Caki2 (cell line): Measurements from ENCODE around the gene IRF6. TPM values are rescaled to one million over a fixed set of nuclear protein-coding genes. Genes with fewer than 3 reads are reported as not detected.

Experiments
- DNase-seq: peaks from one replicate; pipeline ENCODE4 v3.0.0-alpha.2; 2015; ENCODE audit warnings: low read depth
- in situ Hi-C: cut with HindIII; loops from 2 replicates; pipeline ENCODE4 v1.10.0; 2016; ENCODE audit warnings: low sequenced_read_pairs, low pct_unique_long_range_greater_than_20kb, mixed read lengths
- total RNA-seq: library from RNA; depleted of rRNA; stranded (reverse); fragments of >200 nt; shearing (Covaris generic); gene quantifications from 2 replicates; pipeline ENCODE4 v1.2.3, GENCODE V29; 2014; ENCODE audit warnings: low replicate concordance; rRNA removed

IRF6 gene
- not detected in 2 replicates for total RNA-seq

GRCh38 chr1:209805875-209806760 is at the start of gene IRF6:
Gene IRF6 (minus strand): TSS chr1:209806142. CDS start chr1:209801413, 4,729 bp downstream.
- DNase-seq: no peak
- in situ Hi-C loops: no loop called here

- in situ Hi-C loops: loop anchor here (25.0 kb wide), 1 partner anchor 132 kb away; no protein-coding TSS in a partner anchor
- no peak for DNase-seq
Measured at GRCh38 chr1:209855623-209856022, 49.7 kb upstream of the IRF6 start.

GRCh38 chr1:209855006-209855405 is 49.1 kb upstream of the IRF6 start:
- in situ Hi-C loops: loop anchor here (25.0 kb wide), 1 partner anchor 132 kb away; no protein-coding TSS in a partner anchor
- DNase-seq: no peak

- no peak for DNase-seq
- in situ Hi-C loops: loop anchor here (25.0 kb wide), 1 partner anchor 133 kb away; no protein-coding TSS in a partner anchor
Measured at GRCh38 chr1:209854196-209854595, 48.3 kb upstream of the IRF6 start.

- in situ Hi-C loops: loop anchor here (25.0 kb wide), 1 partner anchor 134 kb away; no protein-coding TSS in a partner anchor
- DNase-seq: no peak
Measured at GRCh38 chr1:209853676-209854075, 47.7 kb upstream of the IRF6 start.

GRCh38 chr1:209850342-209850979 is 44.5 kb upstream of the IRF6 start:
- DNase-seq: peak; percentile 49
- in situ Hi-C loops: loop anchor here (25.0 kb wide), 1 partner anchor 137 kb away; no protein-coding TSS in a partner anchor

GRCh38 chr1:209849388-209849787 is 43.4 kb upstream of the IRF6 start:
- DNase-seq: no peak
- in situ Hi-C loops: no loop called here

GRCh38 chr1:209845408-209845725 is 39.4 kb upstream of the IRF6 start:
- in situ Hi-C loops: no loop called here
- no peak for DNase-seq

- in situ Hi-C loops: no loop called here
- DNase-seq: no peak
Measured at GRCh38 chr1:209844695-209845407, 38.9 kb upstream of the IRF6 start.

GRCh38 chr1:209840611-209841010 is 34.7 kb upstream of the IRF6 start:
- in situ Hi-C loops: no loop called here
- no peak for DNase-seq

- DNase-seq: peak; percentile 79
- in situ Hi-C loops: no loop called here
Measured at GRCh38 chr1:209839875-209840546, 34.1 kb upstream of the IRF6 start.

- in situ Hi-C loops: no loop called here
- DNase-seq: no peak
Measured at GRCh38 chr1:209838537-209838936, 32.6 kb upstream of the IRF6 start.

- DNase-seq: no peak
- in situ Hi-C loops: no loop called here
Measured at GRCh38 chr1:209837671-209838070, 31.7 kb upstream of the IRF6 start.

- in situ Hi-C loops: no loop called here
- DNase-seq: no peak
Measured at GRCh38 chr1:209835782-209836298, 29.9 kb upstream of the IRF6 start.

GRCh38 chr1:209831615-209832014 is 25.7 kb upstream of the IRF6 start:
- in situ Hi-C loops: no loop called here
- DNase-seq: no peak

GRCh38 chr1:209830722-209831121 is 24.8 kb upstream of the IRF6 start:
- in situ Hi-C loops: no loop called here
- DNase-seq: no peak

- no peak for DNase-seq
- in situ Hi-C loops: no loop called here
Measured at GRCh38 chr1:209829716-209830115, 23.8 kb upstream of the IRF6 start.
